ENCODE results near the gene NTNG1. TPM values are rescaled to one million over a fixed set of nuclear protein-coding genes. Genes with fewer than 3 reads are reported as not detected.

NTNG1 gene
- total and polyA plus RNA-seq, 2 of the 8 experiments (the other 6 are each of a cell fraction or from before 2014, with no cell fraction given): 1.2 to 4.1 TPM

GRCh38 chr1:107378866-107379265 is 238.0 kb downstream of the NTNG1 start (continued):
- TF ChIP-seq SRF (IDR thresholded peaks at IDR 0.05; ENCODE audit: low read depth, low read length) (no peak), ASH2L (IDR thresholded peaks at IDR 0.05; ENCODE audit: low read length) (no peak), TAF7 (optimal IDR thresholded peaks at IDR 0.05; ENCODE audit: borderline replicate concordance, low read depth, low read length) (no peak), NANOG (IDR thresholded peaks at IDR 0.05; ENCODE audit: insufficient read depth, low read depth, low read length, poor library complexity, severe bottlenecking) (no peak), SP4 (IDR thresholded peaks at IDR 0.05; ENCODE audit: low read length) (no peak), SIN3A (conservative IDR thresholded peaks at IDR 0.05 in 1 of 2, IDR thresholded peaks at IDR 0.05 in 1 of 2; ENCODE audit: low read depth in 1 of 2, low read length in 2 of 2) (no peak)
